GM12878 (cell line): ENCODE measurements around the gene FATE1. TPM values are rescaled to one million over a fixed set of nuclear protein-coding genes. Genes with fewer than 3 reads are reported as not detected.

ENCODE experiments used
- ATAC-seq: fragments of 200-7000 bp; cut with Tn5 transposase; 3 replicates; pipeline ENCODE4 v1.9.1; 2020; ENCODE audit warnings: mild to moderate bottlenecking, moderate library complexity
- BruUV-seq: library from RNA; stranded (reverse); fragments of 400-500 nt; replicated peaks from 2 replicates; lab custom pipeline; 2021; lab: Mats Ljungman, UMichigan
- CTCF ChIA-PET: fragments of 300-600 bp; sonication (Branson Sonifier 250); formaldehyde crosslinking; extraction: SDS; loops from one replicate; lab custom pipeline; 2021; ENCODE audit warnings: inconsistent platforms; lab: Yijun Ruan, JAX
- POLR2A ChIA-PET: fragments of 350-600 bp; formaldehyde crosslinking; extraction: SDS; loops from one replicate; lab custom pipeline; 2021; ENCODE audit warnings: inconsistent platforms; lab: Charles Lee
- RAD21 ChIA-PET: fragments of 300-600 bp; sonication (Branson Sonifier 250); formaldehyde crosslinking; loops from one replicate; lab custom pipeline; 2023; ENCODE audit warnings: antibody characterized with exemption; ENCODE audit not compliant: unreplicated experiment; lab: Charles Lee
- SMC1A ChIA-PET: fragments of 300-600 bp; sonication (Branson Sonifier 250); formaldehyde crosslinking; loops from one replicate; lab custom pipeline; 2023; ENCODE audit not compliant: unreplicated experiment, uncharacterized antibody; lab: Charles Lee
- DNase-seq: peaks from one replicate; pipeline ENCODE4 v3.0.0-alpha.2; 2011; ENCODE audit warnings: low read depth, low spot score
- FAIRE-seq: peaks from 3 replicates; lab custom pipeline; 2011; peaks lifted over from hg19 to GRCh38; lab: Jason Lieb, UNC
- H2AFZ ChIP-seq: 2 replicates; pipeline ENCODE4 v1.6.0; 2011; ENCODE audit warnings: low read depth, low read length, control low read depth; ENCODE audit not compliant: control insufficient read depth
- H3K27ac ChIP-seq: 2 replicates; pipeline ENCODE4 v1.5.1; 2011; ENCODE audit warnings: control low read depth; ENCODE audit not compliant: control insufficient read depth, insufficient read depth
- H3K27me3 ChIP-seq, 2 experiments: replicated peaks in 1 of 2; 2 replicates each; pipeline versions ENCODE4 v1.6.0 to v1.6.1; 2011; ENCODE audit warnings: low read length in 1 of 2; ENCODE audit not compliant: control insufficient read depth in 2 of 2, insufficient read depth in 2 of 2
- H3K36me3 ChIP-seq, 2 experiments: 2 replicates each; pipeline ENCODE4 v1.5.1; 2011; ENCODE audit warnings: low read length in 1 of 2; ENCODE audit not compliant: control insufficient read depth in 2 of 2, insufficient read depth in 2 of 2
- H3K4me1 ChIP-seq: 2 replicates; pipeline ENCODE4 v1.6.1; 2011; ENCODE audit warnings: mild to moderate bottlenecking, low read length, moderate library complexity, mixed read lengths; ENCODE audit not compliant: control insufficient read depth, insufficient read depth
- H3K4me2 ChIP-seq: 2 replicates; pipeline ENCODE4 v1.6.0; 2011; ENCODE audit warnings: control low read depth; ENCODE audit not compliant: control insufficient read depth, insufficient read depth
- H3K4me3 ChIP-seq: fragments of 200-600 bp; sonication (generic); 2 replicates; pipeline ENCODE4 v1.5.1; 2016
- H3K79me2 ChIP-seq: 2 replicates; pipeline ENCODE4 v1.6.0; 2011; ENCODE audit warnings: low read length; ENCODE audit not compliant: control insufficient read depth, insufficient read depth
- H3K9ac ChIP-seq: 2 replicates; pipeline ENCODE4 v1.8.0; 2011; ENCODE audit warnings: low read length, control low read depth, mixed read lengths; ENCODE audit not compliant: control insufficient read depth, insufficient read depth
- H3K9me3 ChIP-seq: replicated peaks from 3 replicates; pipeline ENCODE4 v1.5.1; 2011; ENCODE audit warnings: mild to moderate bottlenecking, low read length; ENCODE audit not compliant: control insufficient read depth, insufficient read depth
- H4K20me1 ChIP-seq: 2 replicates; pipeline ENCODE4 v1.6.0; 2011; ENCODE audit not compliant: control insufficient read depth, insufficient read depth
- BACH1 ChIP-seq: fragments of 450-650 bp; IDR thresholded peaks from 2 replicates; pipeline ENCODE4 v1.6.1; 2017; ENCODE audit warnings: mild to moderate bottlenecking, borderline replicate concordance
- EGR1 ChIP-seq, 2 experiments: IDR thresholded peaks; 1 replicate in 1 of 2; 2 replicates in 1 of 2; pipeline ENCODE4 v1.6.1; 2011 to 2012; ENCODE audit warnings: low read depth in 2 of 2, low read length in 2 of 2, borderline replicate concordance in 1 of 2, mild to moderate bottlenecking in 1 of 2, moderate library complexity in 1 of 2
- ETV6 ChIP-seq, 2 experiments: fragments of 450-650 bp in 1 of 2; IDR thresholded peaks in 1 of 2; conservative IDR thresholded peaks in 1 of 2; 2 replicates each; pipeline ENCODE4 v1.6.1; 2014; ENCODE audit warnings: antibody characterized with exemption in 1 of 2, borderline replicate concordance in 1 of 2, low read depth in 1 of 2, mild to moderate bottlenecking in 1 of 2, moderate library complexity in 1 of 2
- IKZF1 ChIP-seq: fragments of 450-650 bp; conservative IDR thresholded peaks from 2 replicates; pipeline ENCODE4 v1.6.1; 2017; ENCODE audit warnings: antibody characterized with exemption, mild to moderate bottlenecking
- IKZF2 ChIP-seq, 2 experiments: fragments of 450-650 bp; IDR thresholded peaks; 2 replicates each; pipeline ENCODE4 v1.6.1; 2017; ENCODE audit warnings: mild to moderate bottlenecking in 2 of 2, moderate library complexity in 2 of 2
- JUND ChIP-seq: IDR thresholded peaks from 2 replicates; pipeline ENCODE4 v1.6.1; 2012; ENCODE audit warnings: low read depth, mild to moderate bottlenecking, low read length, improper control_type of control experiment, moderate library complexity
- MTA2 ChIP-seq: fragments of 450-650 bp; IDR thresholded peaks from 2 replicates; pipeline ENCODE4 v1.6.1; 2016; ENCODE audit warnings: low read depth, mild to moderate bottlenecking, moderate library complexity
- NRF1 ChIP-seq: conservative IDR thresholded peaks from 2 replicates; pipeline ENCODE4 v1.6.1; 2011; ENCODE audit warnings: mild to moderate bottlenecking, low read depth, low read length, improper control_type of control experiment
- PAX5 ChIP-seq: IDR thresholded peaks from 2 replicates; pipeline ENCODE4 v1.6.1; 2011; ENCODE audit warnings: low read depth, low read length, borderline replicate concordance
- WGBS: methylation state at CpG from one replicate; pipeline ENCODE4 v1.1.6; 2016; ENCODE audit warnings: low lambda C conversion rate; ENCODE audit not compliant: insufficient replicate concordance, insufficient coverage; ENCODE audit errors: missing lambda C conversion rate; 5-methylcytosine and 5-hydroxymethylcytosine counted together
- in situ Hi-C: fragments of 300-500 bp; cut with MboI; formaldehyde crosslinking; loops from 9 replicates; pipeline ENCODE4 v1.14.3; 2018; ENCODE audit warnings: mixed read lengths
- intact Hi-C: fragments of 100-400 bp; cut with micrococcal nuclease; formaldehyde crosslinking; loops from one replicate; pipeline ENCODE4 v1.14.2; 2022; ENCODE audit not compliant: unreplicated experiment
- polyA plus RNA-seq, 11 experiments: library from polyadenylated mRNA; depleted of rRNA in 4 of 11; unstranded in 6 of 11; stranded (reverse) in 5 of 11; fragments of >200 nt; fragmentation: Nextera tagmentation in 4 of 11; fragmentation: Illumina TruSeq in 1 of 11; extraction: Ambion mirVana in 4 of 11; extraction: Trizol in 1 of 11; gene quantifications; 1 replicate in 1 of 11; 2 replicates in 10 of 11; pipeline versions ENCODE4 v1.2.1 to v1.2.3, GENCODE V29; 2011 to 2016; ENCODE audit warnings: inconsistent platforms in 2 of 11, missing spikeins in 2 of 11, low read depth in 1 of 11
- total RNA-seq, 4 experiments: library from RNA; depleted of rRNA in 3 of 4; stranded (reverse); fragments of >200 nt in 3 of 4; fragmentation: Illumina TruSeq in 1 of 4; extraction: Trizol in 1 of 4; gene quantifications; 2 replicates each; pipeline versions ENCODE4 v1.2.1 to v1.2.3, GENCODE V29; 2013 to 2021
- TF ChIP-seq, protein P1 (sequence below): fragments of 450-650 bp; formaldehyde crosslinking; IDR thresholded peaks from 2 replicates; pipeline ENCODE4 v1.5.0; 2022; ENCODE audit warnings: mild to moderate bottlenecking, missing genetic modification characterization
- TF ChIP-seq, protein P2 (sequence below): fragments of 450-650 bp; IDR thresholded peaks from 2 replicates; pipeline ENCODE4 v1.6.1; 2017; ENCODE audit warnings: antibody characterized with exemption, mild to moderate bottlenecking, moderate library complexity
- TF ChIP-seq, protein P3 (sequence below): fragments of 150-350 bp; IDR thresholded peaks from 2 replicates; pipeline ENCODE4 v1.6.1; 2014; ENCODE audit warnings: mild to moderate bottlenecking, low read depth, low read length

Gene FATE1
- total and polyA plus RNA-seq, 10 of the 15 experiments (the other 5 are each of a cell fraction or from before 2014, with no cell fraction given) = 0.26 to 0.28 TPM; not detected in 8

DNA sequence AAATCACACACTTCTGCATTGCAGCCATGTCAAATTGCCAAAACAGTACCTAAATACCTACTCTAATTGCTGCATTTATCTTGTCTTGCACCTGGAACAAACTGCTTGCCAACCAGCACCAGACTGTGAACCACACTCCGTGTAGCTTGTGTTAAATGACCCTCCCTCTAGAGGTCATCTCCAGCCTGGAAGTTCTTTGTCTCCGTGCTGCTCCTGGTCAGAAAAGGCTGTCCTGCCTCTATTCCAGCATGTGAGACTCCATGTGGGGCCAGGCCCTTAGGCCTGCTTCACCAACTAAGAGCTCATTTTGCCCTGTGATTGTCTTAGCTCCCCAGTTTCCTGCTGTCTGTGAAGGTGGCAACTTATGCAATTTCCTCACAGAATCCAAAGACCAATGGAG is 47.0 kb downstream of the FATE1 start:
- Histone ChIP-seq H3K4me1 (no peaks in the 10 kb centered on the region), H3K9me3 (no peaks in the 10 kb centered on the region), H4K20me1 (no peaks in the 10 kb centered on the region), H3K9ac (no peak overlapping the region), H2AFZ (no peak overlapping the region), H3K36me3 (no peaks in the 10 kb centered on the region), H3K4me2 (no peak overlapping the region), H3K27me3 (no peaks in the 10 kb centered on the region), H3K79me2 (no peaks in the 10 kb centered on the region), H3K4me3 (no peak overlapping the region), H3K27ac (no peak overlapping the region)
- RAD21 ChIA-PET = no interaction called here
- no peak for TF ChIP-seq IKZF1
- TF ChIP-seq BACH1 = no peak
- TF ChIP-seq PAX5 = no peak
- no peak for TF ChIP-seq NRF1
- no peak for TF ChIP-seq JUND
- TF ChIP-seq, protein P1, sequence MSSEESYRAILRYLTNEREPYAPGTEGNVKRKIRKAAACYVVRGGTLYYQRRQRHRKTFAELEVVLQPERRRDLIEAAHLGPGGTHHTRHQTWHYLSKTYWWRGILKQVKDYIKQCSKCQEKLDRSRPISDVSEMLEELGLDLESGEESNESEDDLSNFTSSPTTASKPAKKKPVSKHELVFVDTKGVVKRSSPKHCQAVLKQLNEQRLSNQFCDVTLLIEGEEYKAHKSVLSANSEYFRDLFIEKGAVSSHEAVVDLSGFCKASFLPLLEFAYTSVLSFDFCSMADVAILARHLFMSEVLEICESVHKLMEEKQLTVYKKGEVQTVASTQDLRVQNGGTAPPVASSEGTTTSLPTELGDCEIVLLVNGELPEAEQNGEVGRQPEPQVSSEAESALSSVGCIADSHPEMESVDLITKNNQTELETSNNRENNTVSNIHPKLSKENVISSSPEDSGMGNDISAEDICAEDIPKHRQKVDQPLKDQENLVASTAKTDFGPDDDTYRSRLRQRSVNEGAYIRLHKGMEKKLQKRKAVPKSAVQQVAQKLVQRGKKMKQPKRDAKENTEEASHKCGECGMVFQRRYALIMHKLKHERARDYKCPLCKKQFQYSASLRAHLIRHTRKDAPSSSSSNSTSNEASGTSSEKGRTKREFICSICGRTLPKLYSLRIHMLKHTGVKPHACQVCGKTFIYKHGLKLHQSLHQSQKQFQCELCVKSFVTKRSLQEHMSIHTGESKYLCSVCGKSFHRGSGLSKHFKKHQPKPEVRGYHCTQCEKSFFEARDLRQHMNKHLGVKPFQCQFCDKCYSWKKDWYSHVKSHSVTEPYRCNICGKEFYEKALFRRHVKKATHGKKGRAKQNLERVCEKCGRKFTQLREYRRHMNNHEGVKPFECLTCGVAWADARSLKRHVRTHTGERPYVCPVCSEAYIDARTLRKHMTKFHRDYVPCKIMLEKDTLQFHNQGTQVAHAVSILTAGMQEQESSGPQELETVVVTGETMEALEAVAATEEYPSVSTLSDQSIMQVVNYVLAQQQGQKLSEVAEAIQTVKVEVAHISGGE (CRISPR knock-in tag) = no peak
- no peak for TF ChIP-seq EGR1 (IDR thresholded peaks at IDR 0.05; ENCODE audit: borderline replicate concordance in 1 of 2, low read depth in 2 of 2, low read length in 2 of 2)
- no peak for TF ChIP-seq MTA2
- no peak for TF ChIP-seq ETV6 (conservative IDR thresholded peaks at IDR 0.05 in 1 of 2, IDR thresholded peaks at IDR 0.05 in 1 of 2; ENCODE audit: borderline replicate concordance in 1 of 2, low read depth in 1 of 2)
- TF ChIP-seq, protein P2, sequence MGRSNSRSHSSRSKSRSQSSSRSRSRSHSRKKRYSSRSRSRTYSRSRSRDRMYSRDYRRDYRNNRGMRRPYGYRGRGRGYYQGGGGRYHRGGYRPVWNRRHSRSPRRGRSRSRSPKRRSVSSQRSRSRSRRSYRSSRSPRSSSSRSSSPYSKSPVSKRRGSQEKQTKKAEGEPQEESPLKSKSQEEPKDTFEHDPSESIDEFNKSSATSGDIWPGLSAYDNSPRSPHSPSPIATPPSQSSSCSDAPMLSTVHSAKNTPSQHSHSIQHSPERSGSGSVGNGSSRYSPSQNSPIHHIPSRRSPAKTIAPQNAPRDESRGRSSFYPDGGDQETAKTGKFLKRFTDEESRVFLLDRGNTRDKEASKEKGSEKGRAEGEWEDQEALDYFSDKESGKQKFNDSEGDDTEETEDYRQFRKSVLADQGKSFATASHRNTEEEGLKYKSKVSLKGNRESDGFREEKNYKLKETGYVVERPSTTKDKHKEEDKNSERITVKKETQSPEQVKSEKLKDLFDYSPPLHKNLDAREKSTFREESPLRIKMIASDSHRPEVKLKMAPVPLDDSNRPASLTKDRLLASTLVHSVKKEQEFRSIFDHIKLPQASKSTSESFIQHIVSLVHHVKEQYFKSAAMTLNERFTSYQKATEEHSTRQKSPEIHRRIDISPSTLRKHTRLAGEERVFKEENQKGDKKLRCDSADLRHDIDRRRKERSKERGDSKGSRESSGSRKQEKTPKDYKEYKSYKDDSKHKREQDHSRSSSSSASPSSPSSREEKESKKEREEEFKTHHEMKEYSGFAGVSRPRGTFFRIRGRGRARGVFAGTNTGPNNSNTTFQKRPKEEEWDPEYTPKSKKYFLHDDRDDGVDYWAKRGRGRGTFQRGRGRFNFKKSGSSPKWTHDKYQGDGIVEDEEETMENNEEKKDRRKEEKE = no peak
- TF ChIP-seq, protein P3, sequence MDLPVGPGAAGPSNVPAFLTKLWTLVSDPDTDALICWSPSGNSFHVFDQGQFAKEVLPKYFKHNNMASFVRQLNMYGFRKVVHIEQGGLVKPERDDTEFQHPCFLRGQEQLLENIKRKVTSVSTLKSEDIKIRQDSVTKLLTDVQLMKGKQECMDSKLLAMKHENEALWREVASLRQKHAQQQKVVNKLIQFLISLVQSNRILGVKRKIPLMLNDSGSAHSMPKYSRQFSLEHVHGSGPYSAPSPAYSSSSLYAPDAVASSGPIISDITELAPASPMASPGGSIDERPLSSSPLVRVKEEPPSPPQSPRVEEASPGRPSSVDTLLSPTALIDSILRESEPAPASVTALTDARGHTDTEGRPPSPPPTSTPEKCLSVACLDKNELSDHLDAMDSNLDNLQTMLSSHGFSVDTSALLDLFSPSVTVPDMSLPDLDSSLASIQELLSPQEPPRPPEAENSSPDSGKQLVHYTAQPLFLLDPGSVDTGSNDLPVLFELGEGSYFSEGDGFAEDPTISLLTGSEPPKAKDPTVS = no peak
- no peak for TF ChIP-seq IKZF2 (IDR thresholded peaks at IDR 0.05)
- in situ Hi-C loops = no loop called here
- FAIRE-seq = no peak
- no peak for ATAC-seq
- POLR2A ChIA-PET = no interaction called here
- SMC1A ChIA-PET = no interaction called here
- no TSS peak for BruUV-seq
- DNase-seq = no peak
- intact Hi-C loops = no loop called here
- 7% methylated on average over 2 of the region's 2 CpGs for WGBS
- CTCF ChIA-PET = interaction anchor here (0.8 kb wide), 1 partner anchor 15 kb away, joined by 3 read pairs; no protein-coding TSS in a partner anchor
